CD4-positive, alpha-beta T cell treated with Interleukin-21 for 1 hour (primary cell): ENCODE measurements around the gene RIN3.

Experiments
- DNase-seq: peaks from one replicate; pipeline ENCODE4 v3.0.0-alpha.2; 2020

The RIN3 gene

DNA sequence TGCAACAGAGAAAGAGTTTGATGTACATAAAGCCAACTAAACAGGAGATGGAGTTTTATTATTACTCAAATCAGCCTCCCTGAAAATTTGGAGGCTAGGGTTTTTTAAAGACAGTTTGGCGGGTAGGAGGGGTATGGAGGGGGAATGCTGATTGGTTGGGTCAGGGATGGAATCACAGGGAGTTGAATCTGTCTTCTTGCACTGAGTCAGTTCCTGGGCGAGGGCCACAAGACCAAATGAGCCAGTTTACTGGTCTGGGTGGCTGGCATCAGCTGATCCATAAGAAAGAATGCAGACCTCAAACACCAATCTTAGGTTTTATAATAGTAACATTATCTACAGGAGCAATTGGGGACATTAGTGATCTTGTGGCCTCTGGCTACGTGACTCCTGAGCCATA, 64.9 kb downstream of the RIN3 start:
- DNase-seq: no peak

DNA sequence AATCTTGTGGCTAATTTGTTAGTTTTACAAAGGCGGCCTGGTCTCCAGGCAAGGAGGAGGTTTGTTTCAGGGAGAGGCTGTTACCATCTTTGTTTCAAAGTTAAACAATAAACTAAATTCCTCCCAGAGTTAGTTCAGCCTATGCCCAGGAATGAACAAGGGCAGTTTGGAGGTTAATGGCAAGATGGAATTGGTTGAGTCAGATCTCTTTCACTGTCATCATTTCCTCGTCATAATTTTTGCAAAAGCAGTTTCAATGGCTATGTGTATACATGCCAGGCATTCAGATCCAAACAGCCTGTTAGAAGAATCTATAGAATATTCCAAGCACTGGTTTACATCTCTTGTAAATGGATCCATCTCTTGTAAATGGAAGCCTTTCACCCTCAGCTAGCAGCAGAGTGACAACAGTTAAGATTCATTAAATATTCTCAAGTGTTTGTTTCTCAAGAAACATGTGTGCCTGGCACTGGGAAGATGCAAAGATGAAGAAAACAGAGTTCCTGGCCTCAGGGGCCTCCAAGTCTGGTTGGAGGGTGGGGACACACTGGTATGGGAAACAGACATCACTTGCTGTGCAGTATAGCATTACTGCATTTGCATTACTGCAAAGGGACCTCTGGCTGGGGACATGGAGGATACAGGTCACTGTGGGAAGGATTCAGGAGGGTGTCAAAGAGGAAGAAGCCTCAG, 65.8 kb downstream of the RIN3 start:
- no peak for DNase-seq

DNA sequence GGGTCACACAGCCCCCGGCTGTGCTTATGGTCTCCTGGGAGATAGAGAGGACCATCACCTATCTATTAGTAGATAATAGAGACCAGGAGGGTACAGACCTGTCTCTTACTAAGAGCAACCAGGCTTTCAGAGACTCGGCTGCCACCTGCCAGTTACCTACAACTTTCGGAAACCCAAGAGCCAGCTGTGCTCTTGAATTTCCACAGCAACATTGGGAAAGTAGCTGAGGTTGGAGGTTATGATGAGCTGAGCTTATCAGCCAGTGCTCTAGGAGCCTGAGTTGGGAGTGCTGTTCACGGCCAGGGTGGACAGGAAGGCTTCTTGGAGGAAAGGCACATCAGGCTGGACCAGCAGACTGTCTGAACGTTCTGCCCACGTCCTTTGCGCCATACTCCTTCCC, 67.6 kb downstream of the RIN3 start:
- no peak for DNase-seq

DNA sequence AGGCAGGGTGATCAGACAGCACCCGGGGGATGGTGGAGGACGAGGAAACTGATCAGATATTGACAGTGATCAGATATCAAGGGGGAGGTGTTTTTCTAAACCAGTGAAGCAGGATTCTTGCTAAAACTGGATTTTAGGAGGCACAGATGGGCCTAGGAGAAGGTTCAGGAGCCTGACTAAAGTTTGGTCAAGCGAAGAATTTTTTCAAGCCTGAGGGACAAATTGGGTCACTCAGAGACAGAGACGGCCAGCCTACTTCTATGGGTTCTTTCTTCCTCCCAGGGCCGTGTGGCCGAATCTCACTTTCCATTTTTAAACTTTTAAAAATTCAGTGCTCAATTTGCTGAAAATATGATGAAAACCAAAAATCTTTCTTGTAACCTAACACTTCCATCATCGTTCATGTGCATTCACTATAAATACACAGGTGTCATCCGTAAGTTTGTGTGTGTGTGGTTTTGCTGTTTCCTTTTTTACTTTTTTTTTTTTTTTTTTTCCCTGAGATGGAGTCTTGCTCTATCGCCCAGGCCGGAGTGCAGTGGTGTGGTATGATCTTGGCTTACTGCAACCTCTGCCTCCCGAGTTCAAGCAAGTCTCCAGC, 68.5 kb downstream of the RIN3 start:
- DNase-seq: no peak

DNA sequence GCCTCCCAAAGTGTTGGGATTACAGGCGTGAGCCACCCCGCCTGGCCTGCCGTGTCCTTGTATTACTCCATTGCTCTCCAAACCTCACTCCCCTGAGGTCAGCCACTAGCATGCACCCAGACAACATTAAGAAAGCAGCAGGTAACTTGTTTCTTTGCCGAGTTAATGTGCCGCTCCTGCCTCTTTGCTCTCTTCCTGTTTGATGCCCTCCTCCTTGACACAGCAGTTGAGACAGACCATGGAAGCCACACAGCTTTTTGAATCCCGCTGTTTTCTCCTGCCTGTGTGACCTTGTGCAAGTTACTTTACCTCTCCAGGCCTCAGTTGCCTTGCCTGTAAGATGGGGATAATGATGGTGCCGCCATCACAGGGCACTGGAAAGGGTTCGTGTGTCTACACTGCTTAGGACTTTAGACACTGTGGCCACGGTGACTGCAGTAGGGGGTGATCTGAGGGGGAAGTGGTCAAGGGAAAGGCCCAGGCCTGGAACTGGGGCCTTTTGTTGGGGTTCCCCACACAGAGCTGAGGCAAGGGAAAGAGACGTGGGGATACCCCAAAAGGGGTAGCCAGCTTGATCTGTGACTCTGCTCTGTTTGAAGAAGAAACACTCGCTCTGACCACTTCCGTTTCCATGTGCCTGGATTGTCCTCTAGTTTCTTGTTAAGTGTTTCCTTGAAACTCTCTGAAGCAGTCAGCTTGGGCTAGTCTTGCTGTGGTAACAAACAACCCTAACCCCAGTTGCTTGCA, 69.3 kb downstream of the RIN3 start:
- DNase-seq: peak; percentile 51

DNA sequence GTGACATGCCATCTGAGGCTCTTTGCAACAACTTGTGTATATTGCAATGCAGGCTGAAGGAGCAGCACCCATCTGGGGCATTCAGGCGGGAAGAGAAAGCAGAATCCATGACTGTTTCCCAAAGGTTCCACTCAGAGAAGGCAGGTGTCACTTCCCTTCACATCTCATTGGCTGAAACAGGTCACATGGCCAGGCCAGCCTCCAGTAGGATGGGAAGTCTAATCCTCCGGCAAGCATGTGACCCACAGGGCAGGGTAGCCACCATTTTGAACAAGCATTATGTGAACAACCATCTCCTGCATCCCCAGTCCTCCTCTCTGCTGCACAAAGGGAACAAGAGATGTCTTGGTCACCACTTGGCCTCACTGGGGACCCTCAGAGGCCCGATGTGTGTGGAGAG, 70.6 kb downstream of the RIN3 start:
- no peak for DNase-seq

DNA sequence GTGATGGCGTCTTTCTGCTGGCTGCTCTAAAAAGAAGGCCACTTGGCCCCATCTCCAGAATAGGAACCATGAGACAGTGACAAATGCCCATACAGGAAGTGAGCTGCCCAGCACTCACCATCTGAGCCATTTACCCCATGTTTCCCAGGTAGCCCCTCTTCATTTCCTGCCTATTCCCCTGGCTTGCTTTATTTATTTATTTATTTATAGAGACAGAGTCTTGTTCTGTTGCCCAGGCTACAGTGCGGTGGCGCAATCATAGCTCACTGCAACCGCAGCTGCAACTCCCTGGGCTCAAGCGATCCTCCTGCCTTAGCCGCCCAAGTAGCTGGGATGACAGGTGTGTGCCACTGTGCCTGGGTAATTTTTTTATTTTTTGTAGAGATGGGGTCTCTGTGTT, 71.2 kb downstream of the RIN3 start:
- peak; percentile 27 for DNase-seq

DNA sequence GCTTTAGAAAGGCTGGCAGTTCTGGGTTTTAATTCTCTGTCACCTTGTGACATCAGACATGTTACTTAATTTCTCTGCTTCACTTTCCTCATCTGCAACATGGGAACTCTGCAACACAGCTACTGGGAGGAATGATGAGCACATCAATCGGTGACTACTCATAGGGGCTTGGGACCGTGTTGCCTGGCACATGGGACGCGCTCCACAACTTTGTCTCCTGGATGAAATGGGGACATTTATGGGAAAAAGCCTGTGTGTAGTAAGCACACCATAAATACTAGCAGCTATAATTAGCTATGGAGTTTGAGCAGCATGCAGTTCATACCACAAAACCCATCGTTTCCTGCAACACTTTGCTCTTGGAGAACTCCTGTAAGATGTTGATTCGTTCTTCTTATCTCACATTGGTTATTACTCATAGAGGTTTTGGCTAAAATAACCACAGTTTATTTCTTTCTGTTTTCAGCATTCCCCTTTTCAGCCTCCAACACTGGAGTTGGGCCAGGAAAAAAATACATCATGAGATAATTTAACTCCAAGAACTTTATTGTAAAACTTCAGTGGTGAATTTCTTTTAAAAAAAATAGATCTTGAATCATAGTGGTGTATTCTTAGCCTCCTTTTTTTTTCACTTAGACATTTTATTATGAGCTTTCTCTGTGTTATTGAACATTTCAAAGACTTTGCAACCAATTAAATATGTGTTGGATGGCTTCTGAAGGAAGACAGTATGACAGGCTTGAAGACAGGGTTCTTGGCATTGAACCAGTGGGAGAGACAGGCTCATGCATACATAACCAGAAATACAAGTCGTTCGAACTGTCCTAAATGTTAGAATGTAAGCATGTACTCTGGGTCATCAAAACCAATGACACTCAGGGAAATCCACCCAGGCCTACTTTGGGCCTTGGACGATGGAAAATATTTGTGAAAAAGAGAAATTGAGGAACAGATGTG, 72.7 kb downstream of the RIN3 start:
- DNase-seq: peak; percentile 67

DNA sequence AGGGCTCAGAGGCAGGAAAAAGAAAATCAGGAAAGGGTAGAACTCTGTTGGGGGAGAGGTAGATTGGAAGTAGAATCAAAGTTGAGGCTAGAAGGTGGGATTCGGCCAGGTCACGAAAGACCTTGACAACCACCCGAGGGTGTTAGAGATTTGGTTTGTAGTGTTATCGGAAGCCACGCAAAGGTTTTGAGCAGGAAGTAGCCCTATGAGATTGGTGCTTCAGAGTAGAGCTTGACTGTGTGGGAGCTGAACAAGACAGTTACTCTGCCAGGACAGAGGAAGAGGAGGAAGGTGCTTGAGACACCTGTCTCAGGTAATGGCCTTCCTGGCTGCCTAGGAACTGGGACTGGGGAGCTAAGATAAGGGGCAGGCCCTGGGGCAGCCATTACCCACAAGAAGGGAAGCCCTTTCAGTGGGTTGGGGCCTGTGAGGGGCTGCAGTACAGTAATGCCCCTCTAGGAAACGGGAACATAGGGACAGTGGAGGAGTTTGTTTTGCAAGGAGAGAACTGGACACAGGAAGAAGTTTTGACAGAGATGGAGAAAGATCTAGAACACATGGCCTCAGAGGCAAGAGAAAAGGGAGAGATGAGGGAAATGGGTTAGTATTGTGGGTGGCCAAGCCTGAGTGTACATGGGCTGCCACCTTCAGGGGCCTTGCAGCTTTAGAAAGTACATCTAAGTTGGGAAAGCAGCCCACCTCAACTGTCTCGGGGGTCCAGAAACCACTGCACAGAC, 73.5 kb downstream of the RIN3 start:
- peak; percentile 53 for DNase-seq

DNA sequence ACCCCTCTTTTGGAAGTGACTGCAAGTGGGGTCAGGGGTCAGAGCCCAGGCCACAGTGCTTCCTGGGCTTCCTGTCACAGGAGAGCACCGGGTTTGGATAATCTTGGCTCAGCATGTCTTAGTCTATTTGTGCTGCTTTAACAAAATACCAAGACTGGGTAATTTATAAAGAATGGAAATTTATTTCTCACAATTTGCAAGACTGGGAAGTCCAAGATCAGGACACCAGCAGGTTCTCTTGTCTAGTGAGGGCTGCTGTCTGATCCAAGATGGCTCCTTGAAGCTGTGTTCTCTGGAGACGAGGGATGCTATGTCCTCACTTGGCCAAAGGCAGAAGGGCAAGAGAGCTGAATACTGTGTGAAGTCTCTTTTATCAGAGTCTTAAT, 74.1 kb downstream of the RIN3 start:
- DNase-seq: no peak

DNA sequence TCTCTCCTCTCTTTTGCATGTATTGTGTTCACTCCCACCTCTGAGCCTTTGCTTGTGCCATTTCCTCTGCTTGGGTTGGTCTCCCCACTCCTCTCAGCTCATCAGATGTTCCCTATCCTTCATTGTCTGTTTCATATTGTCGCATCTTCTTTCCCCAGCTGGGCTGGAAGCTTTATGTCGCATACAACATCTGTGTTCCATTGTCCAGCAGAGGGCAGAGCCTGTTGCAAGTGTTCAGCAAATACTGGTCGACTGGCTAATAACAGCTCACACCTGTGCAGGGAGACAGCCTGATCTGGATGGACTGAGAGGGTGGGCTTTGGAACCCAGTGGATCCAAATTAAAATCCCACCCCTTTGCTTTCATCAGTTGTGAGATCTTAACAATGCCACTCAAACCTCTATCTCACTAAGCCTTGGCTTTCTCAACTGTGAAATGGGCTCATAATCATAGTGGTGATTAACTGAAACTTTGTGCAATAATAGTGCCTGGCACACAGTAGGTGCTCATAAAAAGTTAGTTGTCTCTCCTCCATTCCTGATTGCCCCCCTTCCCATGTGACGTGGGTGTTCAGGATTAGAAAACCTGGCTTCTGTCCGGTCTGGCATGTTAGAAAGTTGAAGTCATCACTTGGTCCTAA, 75.8 kb downstream of the RIN3 start:
- no peak for DNase-seq

DNA sequence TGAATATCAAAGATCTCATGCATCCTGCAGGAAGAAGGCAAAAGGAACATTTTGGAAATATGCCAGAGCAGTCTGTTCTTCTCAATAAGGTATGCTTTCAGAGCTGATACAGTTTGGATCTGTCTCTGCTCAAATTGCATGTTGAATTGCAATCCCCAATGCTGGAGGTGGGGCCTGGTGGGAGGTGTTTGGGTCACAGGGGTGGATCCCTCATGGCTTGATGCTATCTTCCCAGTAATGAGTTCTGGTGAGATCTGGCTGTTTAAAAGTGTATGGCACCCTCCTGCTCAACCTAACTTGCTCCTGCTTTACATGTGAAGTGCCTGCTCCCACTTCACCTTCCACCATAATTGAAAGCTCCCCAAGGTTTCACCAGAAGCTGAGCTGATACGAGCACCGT, 76.6 kb downstream of the RIN3 start:
- DNase-seq: no peak

DNA sequence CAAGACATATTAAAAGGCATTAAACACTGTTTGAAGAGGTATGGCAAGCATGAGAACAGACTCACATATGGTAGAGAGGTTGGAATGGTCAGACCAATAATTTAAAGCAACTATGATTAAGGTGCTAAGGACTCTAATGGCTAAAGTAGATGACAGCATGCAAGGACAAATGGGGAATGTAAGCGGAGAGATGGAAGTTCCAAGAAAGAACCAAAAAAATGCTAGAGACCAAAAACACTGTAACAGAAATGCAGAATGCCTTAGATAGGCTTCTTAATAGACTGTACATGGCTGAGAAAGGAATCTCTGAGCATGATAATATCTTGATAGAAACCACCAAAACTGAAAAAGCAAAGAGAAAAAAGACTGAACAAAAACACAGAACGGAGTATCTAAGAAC, 77.4 kb downstream of the RIN3 start:
- no peak for DNase-seq

DNA sequence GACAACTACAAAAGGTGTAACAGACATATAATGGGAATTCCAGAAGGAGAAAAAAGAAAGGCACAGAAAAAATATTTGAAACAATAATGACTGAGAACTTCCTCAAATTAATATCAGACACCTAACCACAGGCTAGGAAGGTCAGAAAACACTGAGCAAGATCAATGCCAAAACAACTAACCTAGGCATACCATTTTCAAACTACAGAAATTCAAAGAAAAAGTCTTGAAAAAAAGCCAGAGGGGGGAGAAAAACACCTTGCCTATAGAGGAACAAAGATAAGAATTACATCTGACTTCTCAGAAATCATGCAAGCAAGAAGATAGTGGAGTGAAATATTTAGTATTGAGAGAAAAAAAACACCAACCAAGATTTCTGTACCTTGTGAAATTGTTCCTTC, 77.8 kb downstream of the RIN3 start:
- DNase-seq: no peak

DNA sequence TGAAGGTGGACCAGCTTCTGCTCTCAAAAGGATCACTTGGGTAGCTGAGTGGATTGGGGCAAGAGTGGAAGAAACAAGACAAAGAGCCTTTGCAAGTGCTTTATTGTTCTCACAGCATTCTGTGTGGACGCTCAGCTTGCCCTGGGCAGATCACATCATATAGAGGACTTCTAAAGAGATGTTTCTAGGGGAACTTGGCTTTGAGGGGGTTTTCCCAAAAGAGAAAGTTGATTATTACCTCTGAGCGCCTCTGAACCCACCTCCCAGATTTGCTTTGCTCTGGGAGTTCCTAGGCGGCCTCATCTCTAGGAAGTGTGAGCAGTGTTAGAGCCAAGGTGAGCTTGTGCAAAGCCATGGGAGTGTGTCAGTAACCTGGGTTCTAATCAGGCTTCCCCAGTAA, 81.7 kb downstream of the RIN3 start:
- no peak for DNase-seq

DNA sequence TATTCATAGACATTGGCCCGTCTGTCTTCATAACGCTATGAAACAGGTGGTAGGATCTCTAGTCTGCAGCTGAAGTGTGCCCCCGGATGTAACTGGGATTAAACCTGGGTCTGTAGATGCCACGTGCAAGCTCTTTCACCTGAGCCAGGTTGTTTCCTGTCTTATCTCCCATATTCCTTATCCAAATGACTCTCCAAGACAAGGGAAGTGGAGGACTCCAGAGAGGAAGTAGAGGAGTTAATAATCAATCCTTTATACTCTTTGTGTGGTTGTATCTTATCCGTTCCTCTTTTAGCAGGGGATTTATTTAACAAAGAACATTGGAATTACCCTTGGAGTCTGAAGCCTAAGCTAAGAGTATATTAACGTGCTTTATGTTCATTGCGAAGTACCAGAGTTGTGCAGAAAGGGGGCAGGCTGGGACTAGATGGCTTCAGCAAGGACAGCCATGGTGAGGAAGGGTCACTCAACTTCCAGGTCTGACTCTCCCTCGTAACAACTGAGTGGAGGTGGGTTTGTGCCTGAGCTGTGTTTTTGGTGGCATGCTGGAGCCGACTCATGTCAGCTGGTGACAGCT, 82.8 kb downstream of the RIN3 start:
- DNase-seq: no peak

DNA sequence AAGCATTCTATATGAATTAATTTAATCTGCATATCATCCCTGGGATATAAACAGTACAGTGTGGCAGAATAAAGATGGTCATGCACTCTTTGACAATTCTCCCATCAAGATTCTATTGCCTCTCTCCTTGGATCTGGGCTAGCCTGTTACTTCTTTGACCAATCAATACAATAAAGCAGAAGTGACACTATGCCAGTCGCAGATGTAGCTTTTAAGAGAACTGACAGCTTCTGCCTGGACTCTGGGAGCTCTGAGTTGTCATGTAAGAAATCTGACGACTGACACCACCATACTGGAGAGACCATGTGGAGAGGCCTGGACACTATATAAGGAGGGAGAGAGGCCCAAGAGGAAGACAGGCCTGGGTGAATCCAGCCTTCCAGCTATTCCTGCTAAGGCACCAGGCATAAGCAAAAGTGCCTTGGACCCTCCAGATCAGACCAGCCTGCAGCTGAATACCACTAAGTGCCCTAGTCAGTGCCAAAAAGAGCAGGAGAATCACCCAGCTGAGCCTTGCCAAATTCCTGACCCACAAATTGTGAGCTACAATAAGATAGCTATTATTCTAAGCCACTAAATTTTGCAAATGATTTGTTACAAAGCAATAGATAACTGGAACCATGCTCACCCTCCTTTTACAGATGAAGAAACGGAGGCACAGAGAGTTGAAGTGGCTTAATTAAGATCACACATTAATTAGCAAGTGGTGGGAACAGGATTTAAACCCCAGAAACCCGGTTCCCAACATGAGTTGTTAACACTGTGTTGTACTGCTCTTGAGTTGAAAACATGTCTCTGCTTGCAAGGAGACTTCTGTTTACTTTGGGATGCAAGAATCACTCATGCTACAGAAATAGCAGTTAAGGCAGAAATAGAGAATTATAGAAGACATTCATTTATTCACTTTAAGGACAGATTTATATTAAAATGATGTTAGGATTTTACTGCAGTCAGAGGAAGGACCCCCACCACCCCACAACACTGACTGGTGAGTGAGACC, 84.6 kb downstream of the RIN3 start:
- no peak for DNase-seq

DNA sequence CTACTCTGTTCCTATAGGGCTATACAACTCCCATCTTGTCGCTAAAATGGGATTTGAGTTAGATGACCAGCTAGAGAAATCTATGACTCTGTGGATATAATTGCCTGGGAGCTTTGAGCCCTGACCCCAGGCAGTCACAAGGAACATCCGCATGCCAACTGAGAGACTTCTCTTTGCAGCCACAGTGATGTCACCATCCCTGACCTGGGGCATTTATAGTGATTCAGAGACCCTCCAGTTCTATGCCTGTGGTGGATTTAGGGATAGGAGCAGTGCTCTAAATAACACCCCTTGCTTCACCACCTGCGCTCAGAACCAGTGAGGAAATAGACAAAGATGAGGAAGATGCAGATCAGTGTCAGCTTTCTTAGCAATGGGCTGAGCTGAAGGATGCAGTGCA, 86.2 kb downstream of the RIN3 start:
- DNase-seq: no peak

DNA sequence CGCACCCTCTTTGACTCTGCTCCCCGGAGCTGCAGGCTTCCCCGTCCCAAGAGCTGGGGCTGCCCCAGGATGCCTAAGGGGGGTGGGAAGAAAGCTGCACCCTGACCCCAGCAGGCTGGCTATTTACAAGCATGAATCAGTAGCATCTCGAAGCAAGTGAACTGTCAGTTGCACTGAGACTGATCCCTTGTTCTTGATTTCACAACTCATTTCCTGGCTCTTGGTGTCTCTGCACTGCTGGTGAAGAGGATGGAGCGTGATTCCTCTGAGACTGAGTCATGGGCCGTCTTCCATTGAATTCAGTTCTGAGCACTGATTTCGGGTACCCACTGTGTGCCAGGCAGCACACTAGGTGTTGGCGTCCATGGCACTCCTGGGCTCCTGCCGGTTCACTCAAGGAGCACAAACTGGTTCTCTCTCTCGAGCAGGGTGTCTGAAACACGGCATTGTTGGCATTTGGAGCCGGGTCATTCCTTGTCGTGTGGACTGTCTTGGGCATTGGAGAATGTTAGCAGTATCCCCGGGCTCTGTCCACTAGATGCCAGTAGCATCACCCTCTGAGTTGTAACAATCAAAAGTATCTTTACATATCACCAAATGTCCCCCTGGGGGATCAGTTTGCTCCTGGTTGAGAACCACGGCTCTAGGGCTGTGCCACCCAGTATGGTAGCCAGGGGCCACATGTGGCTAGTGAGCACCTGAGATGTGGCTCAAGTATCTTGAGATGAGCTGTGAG, 86.9 kb downstream of the RIN3 start:
- no peak for DNase-seq
